Tibial artery (tissue), 4 donors: ENCODE results near the gene PALLD.

Experiments used
- DNase-seq, 2 donors: peaks; one replicate each; pipeline ENCODE4 v3.0.0-alpha.2; 2019
- H3K27ac ChIP-seq, 2 donors: fragments of 200-600 bp; sonication (generic) in 1 of 2; 1 replicate in 1 of 2; 2 replicates in 1 of 2; pipeline ENCODE4 v1.5.1; 2018 to 2019; ENCODE audit warnings: mild to moderate bottlenecking in 1 of 2
- H3K27me3 ChIP-seq, 2 donors: fragments of 200-600 bp; sonication (generic) in 1 of 2; one replicate each; pipeline versions ENCODE4 v1.5.1 to v1.6.0; 2016 to 2019
- H3K36me3 ChIP-seq, 3 donors: fragments of 200-600 bp; sonication (generic) in 2 of 3; one replicate each; pipeline ENCODE4 v1.5.1; 2016 to 2019; ENCODE audit warnings: mild to moderate bottlenecking in 2 of 3
- H3K4me1 ChIP-seq, 4 donors: fragments of 200-600 bp; sonication (generic) in 2 of 4; 1 replicate in 3 of 4; 2 replicates in 1 of 4; pipeline ENCODE4 v1.5.1; 2016 to 2019
- H3K4me3 ChIP-seq, 2 donors: fragments of 200-600 bp; sonication (generic) in 1 of 2; 1 replicate in 1 of 2; 2 replicates in 1 of 2; pipeline ENCODE4 v1.5.1; 2018 to 2019; ENCODE audit warnings: mild to moderate bottlenecking in 2 of 2
- H3K9me3 ChIP-seq, 3 donors: fragments of 200-600 bp; sonication (generic) in 1 of 3; one replicate each; pipeline ENCODE4 v1.5.1; 2016 to 2019
- CTCF ChIP-seq, 2 experiments: fragments of 200-600 bp in 1 of 2; fragments of 450-650 bp in 1 of 2; IDR thresholded peaks; one replicate each; pipeline ENCODE4 v1.5.1; 2017 to 2019; ENCODE audit warnings: antibody characterized with exemption in 2 of 2, mild to moderate bottlenecking in 1 of 2, moderate library complexity in 1 of 2
- intact Hi-C: fragments of 100-400 bp; cut with DNase I; formaldehyde crosslinking; loops from one replicate; pipeline ENCODE4 v1.15.0; 2023; ENCODE audit warnings: low total_unique reads

PALLD gene

GRCh38 chr4:168846414-168846813 is 349.6 kb downstream of the PALLD start:
- no peak for TF ChIP-seq CTCF (IDR thresholded peaks at IDR 0.05)
- no peak for DNase-seq
- intact Hi-C loops = loop anchor here (10.0 kb wide), 1 partner anchor 212 kb away; no protein-coding TSS in a partner anchor
- no peak overlapping the region for H3K4me3 ChIP-seq
- peak overlapping the region; percentile 88 to 98 for H3K27ac ChIP-seq
- H3K9me3 ChIP-seq = no peaks in the 10 kb centered on the region
- H3K4me1 ChIP-seq = peaks cover 0 to 99% (median 82%) of the 10 kb centered on the region in 4 donors
- H3K27me3 ChIP-seq = no peaks in the 10 kb centered on the region
- peaks cover 0 to 7% (median 0%) of the 10 kb centered on the region in 3 donors for H3K36me3 ChIP-seq

GRCh38 chr4:168847771-168848502 is 351.1 kb downstream of the PALLD start:
- DNase-seq = peak in 1 of 2 donors; percentile 37
- H3K36me3 ChIP-seq = peaks cover 0 to 8% (median 0%) of the 10 kb centered on the region in 3 donors
- H3K4me1 ChIP-seq = peaks cover 0 to 99% (median 79%) of the 10 kb centered on the region in 4 donors
- intact Hi-C loops = loop anchor here (10.0 kb wide), 1 partner anchor 213 kb away; no protein-coding TSS in a partner anchor
- no peaks in the 10 kb centered on the region for H3K27me3 ChIP-seq
- no peaks in the 10 kb centered on the region for H3K9me3 ChIP-seq
- no peak for TF ChIP-seq CTCF (IDR thresholded peaks at IDR 0.05)
- H3K4me3 ChIP-seq = peak overlapping the region; percentile 4 to 30
- H3K27ac ChIP-seq = peak overlapping the region; percentile 88 to 98

DNA sequence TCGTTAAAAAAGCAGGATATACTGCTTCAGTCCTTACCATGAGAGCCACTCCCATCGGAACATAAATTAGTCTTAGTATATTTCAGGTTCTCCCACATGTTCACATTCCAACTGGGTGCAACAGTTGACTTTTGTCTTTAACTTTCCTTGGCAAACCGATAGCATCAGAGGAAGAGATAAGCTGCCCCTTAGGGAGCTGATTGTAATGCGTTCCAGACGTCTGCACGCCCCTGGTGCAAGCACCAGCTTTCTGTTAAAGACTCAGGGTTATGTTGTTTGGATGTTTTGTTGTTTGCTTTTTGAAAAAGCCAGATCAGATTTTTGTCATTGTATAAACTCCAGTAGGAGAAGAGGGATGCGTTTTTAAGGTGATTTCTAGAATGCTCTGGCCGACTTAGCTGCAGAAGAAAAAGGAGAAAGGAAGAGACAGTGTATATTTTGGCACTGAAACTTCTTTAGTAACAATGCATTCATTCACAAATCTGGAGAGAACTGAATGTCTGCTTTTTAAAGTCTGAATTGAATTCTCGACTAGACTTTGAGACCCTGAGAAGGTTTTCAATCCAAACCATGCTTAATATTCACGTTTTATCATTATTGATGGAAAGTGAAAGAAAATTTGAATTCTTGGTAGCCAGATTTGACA is 352.3 kb downstream of the PALLD start:
- intact Hi-C loops = loop anchor here (10.0 kb wide), 1 partner anchor 214 kb away; no protein-coding TSS in a partner anchor
- no peak for TF ChIP-seq CTCF (IDR thresholded peaks at IDR 0.05)
- peaks cover 0 to 99% (median 78%) of the 10 kb centered on the region in 4 donors for H3K4me1 ChIP-seq

GRCh38 chr4:168849997-168850396 is 353.1 kb downstream of the PALLD start:
- DNase-seq = no peak
- no peaks in the 10 kb centered on the region for H3K9me3 ChIP-seq
- H3K27me3 ChIP-seq = no peaks in the 10 kb centered on the region
- TF ChIP-seq CTCF (IDR thresholded peaks at IDR 0.05) = no peak
- peak overlapping the region; percentile 88 to 98 for H3K27ac ChIP-seq
- intact Hi-C loops = loop anchor here (10.0 kb wide), 1 partner anchor 215 kb away; no protein-coding TSS in a partner anchor
- peaks cover 0 to 99% (median 73%) of the 10 kb centered on the region in 4 donors for H3K4me1 ChIP-seq
- H3K36me3 ChIP-seq = peaks cover 0 to 7% (median 0%) of the 10 kb centered on the region in 3 donors
- H3K4me3 ChIP-seq = no peak overlapping the region

More for the DNA sequence above, 352.3 kb downstream of the PALLD start:
- Histone ChIP-seq H3K36me3 (peaks cover 0 to 7% (median 0%) of the 10 kb centered on the region in 3 donors), H3K4me3 (peak overlapping the region in 1 of 2 donors; percentile 30), H3K27ac (peak overlapping the region; percentile 88 to 98), H3K27me3 (no peaks in the 10 kb centered on the region), H3K9me3 (no peaks in the 10 kb centered on the region)
- DNase-seq = no peak

- H3K27ac ChIP-seq = peak overlapping the region; percentile 88 to 98
- peaks cover 0 to 21% (median 5%) of the 10 kb centered on the region in 3 donors for H3K36me3 ChIP-seq
- DNase-seq = no peak
- no peak overlapping the region for H3K4me3 ChIP-seq
- intact Hi-C loops = no loop called here
- H3K9me3 ChIP-seq = no peaks in the 10 kb centered on the region
- peaks cover 0 to 100% (median 73%) of the 10 kb centered on the region in 4 donors for H3K4me1 ChIP-seq
- no peaks in the 10 kb centered on the region for H3K27me3 ChIP-seq
- no peak for TF ChIP-seq CTCF (IDR thresholded peaks at IDR 0.05)
Measured at GRCh38 chr4:168852387-168852786, 355.5 kb downstream of the PALLD start.
